ENCODE results near the gene CRNN.

DNA sequence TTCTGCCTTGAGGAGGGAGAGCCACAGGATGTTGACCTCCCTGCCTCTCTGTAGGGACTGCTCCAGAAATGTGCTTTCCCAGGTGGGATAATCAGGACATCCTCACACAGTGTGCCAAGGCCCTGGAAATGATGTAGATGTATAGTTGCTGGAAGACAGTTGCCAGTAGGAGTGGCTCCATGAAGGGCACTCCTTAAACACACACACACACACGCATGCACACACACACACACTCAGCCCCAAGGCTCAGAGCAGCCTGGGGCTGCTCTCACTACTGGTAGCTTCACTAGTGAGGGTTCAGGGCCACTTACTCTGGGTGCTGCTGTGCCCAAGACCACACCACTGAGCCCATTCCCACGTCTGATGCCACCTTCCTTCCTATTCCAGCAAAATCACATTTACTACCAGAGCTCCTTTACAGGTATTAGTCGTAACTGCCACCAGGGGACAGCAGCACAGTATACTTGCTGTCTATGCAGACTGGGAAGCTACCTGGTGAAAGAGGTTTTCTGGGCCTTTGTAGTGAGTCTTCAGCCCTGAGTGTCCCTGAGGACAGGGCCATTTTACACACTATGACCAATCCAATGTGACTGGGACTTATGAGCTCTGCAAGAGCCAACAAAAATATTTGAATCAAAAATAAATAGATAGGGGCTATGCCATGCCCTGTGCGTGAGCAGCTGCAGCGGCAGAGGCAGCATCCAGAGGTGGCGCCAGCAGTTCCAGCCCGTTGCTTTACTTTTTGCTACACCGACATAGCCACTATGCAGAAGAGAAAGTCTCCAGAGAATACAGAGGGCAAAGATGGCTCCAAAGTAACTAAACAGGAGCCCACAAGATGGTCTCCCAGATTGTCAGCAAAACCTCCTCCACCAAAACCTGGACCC lies 15.0 kb downstream of the CRNN start:
- TF ChIP-seq CTCF (IDR thresholded peaks at IDR 0.05) (no peak), CREM (CRISPR knock-in tag; IDR thresholded peaks at IDR 0.05) (no peak), RORB (CRISPR knock-in tag; IDR thresholded peaks at IDR 0.05) (no peak), EMX1 (CRISPR knock-in tag; IDR thresholded peaks at IDR 0.05) (no peak), ERG (CRISPR knock-in tag; IDR thresholded peaks at IDR 0.05) (no peak), STAT6 (CRISPR knock-in tag; conservative IDR thresholded peaks at IDR 0.05; ENCODE audit: low read depth) (no peak)
- TF ChIP-seq, protein P1, sequence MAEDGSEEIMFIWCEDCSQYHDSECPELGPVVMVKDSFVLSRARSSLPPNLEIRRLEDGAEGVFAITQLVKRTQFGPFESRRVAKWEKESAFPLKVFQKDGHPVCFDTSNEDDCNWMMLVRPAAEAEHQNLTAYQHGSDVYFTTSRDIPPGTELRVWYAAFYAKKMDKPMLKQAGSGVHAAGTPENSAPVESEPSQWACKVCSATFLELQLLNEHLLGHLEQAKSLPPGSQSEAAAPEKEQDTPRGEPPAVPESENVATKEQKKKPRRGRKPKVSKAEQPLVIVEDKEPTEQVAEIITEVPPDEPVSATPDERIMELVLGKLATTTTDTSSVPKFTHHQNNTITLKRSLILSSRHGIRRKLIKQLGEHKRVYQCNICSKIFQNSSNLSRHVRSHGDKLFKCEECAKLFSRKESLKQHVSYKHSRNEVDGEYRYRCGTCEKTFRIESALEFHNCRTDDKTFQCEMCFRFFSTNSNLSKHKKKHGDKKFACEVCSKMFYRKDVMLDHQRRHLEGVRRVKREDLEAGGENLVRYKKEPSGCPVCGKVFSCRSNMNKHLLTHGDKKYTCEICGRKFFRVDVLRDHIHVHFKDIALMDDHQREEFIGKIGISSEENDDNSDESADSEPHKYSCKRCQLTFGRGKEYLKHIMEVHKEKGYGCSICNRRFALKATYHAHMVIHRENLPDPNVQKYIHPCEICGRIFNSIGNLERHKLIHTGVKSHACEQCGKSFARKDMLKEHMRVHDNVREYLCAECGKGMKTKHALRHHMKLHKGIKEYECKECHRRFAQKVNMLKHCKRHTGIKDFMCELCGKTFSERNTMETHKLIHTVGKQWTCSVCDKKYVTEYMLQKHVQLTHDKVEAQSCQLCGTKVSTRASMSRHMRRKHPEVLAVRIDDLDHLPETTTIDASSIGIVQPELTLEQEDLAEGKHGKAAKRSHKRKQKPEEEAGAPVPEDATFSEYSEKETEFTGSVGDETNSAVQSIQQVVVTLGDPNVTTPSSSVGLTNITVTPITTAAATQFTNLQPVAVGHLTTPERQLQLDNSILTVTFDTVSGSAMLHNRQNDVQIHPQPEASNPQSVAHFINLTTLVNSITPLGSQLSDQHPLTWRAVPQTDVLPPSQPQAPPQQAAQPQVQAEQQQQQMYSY (CRISPR knock-in tag; IDR thresholded peaks at IDR 0.05), result no peak
- TF ChIP-seq, protein P2, sequence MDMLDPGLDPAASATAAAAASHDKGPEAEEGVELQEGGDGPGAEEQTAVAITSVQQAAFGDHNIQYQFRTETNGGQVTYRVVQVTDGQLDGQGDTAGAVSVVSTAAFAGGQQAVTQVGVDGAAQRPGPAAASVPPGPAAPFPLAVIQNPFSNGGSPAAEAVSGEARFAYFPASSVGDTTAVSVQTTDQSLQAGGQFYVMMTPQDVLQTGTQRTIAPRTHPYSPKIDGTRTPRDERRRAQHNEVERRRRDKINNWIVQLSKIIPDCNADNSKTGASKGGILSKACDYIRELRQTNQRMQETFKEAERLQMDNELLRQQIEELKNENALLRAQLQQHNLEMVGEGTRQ (CRISPR knock-in tag; IDR thresholded peaks at IDR 0.05), result no peak
